Astrocyte (in vitro differentiated cells and primary cell): ENCODE measurements around the gene C5orf15. TPM values are rescaled to one million over a fixed set of nuclear protein-coding genes. Genes with fewer than 3 reads are reported as not detected.

Experiments
- DNase-seq: peaks from one replicate; pipeline ENCODE4 v3.0.0-alpha.2; 2010; ENCODE audit warnings: low read depth
- FAIRE-seq: peaks from 2 replicates; lab custom pipeline; 2011; peaks lifted over from hg19 to GRCh38; lab: Jason Lieb, UNC
- H2AFZ ChIP-seq: 2 replicates; pipeline ENCODE4 v1.6.0; 2012; ENCODE audit warnings: low read depth, low read length, inconsistent platforms
- H3K27ac ChIP-seq: 2 replicates; pipeline ENCODE4 v1.5.1; 2011; ENCODE audit warnings: low read depth, low read length, inconsistent platforms
- H3K27me3 ChIP-seq: 2 replicates; pipeline ENCODE4 v1.6.0; 2011; ENCODE audit warnings: low read length, inconsistent platforms; ENCODE audit not compliant: insufficient read depth
- H3K36me3 ChIP-seq: 2 replicates; pipeline ENCODE4 v1.5.1; 2011; ENCODE audit warnings: low read length, inconsistent platforms; ENCODE audit not compliant: insufficient read depth
- H3K4me1 ChIP-seq: 2 replicates; pipeline ENCODE4 v1.5.1; 2011; ENCODE audit warnings: low read length, inconsistent platforms; ENCODE audit not compliant: insufficient read depth
- H3K4me2 ChIP-seq: 2 replicates; pipeline ENCODE4 v1.6.0; 2012; ENCODE audit warnings: low read length, inconsistent platforms
- H3K4me3 ChIP-seq: 2 replicates; pipeline ENCODE4 v1.5.1; 2011; ENCODE audit warnings: low read depth, mild to moderate bottlenecking, low read length, inconsistent platforms; ENCODE audit not compliant: insufficient read depth
- H3K79me2 ChIP-seq: 2 replicates; pipeline ENCODE4 v1.6.0; 2012; ENCODE audit warnings: mild to moderate bottlenecking, low read length, inconsistent platforms; ENCODE audit not compliant: insufficient read depth
- H3K9ac ChIP-seq: 2 replicates; pipeline ENCODE4 v1.6.0; 2012; ENCODE audit warnings: mild to moderate bottlenecking, low read length, inconsistent platforms
- H3K9me3 ChIP-seq: 2 replicates; pipeline ENCODE4 v1.5.1; 2012; ENCODE audit warnings: low read depth, mild to moderate bottlenecking, low read length, inconsistent platforms; ENCODE audit not compliant: insufficient read depth
- H4K20me1 ChIP-seq: 2 replicates; pipeline ENCODE4 v1.6.0; 2012; ENCODE audit warnings: low read length, inconsistent platforms; ENCODE audit not compliant: insufficient read depth
- H3K27ac Mint-ChIP-seq: one replicate; pipeline ENCODE4 v1.8.0; 2021; ENCODE audit warnings: mild to moderate bottlenecking, mixed read lengths; ENCODE audit not compliant: unreplicated experiment
- H3K27me3 Mint-ChIP-seq: one replicate; pipeline ENCODE4 v1.8.0; 2021; ENCODE audit warnings: low read depth, mixed read lengths; ENCODE audit not compliant: unreplicated experiment
- H3K36me3 Mint-ChIP-seq: one replicate; pipeline ENCODE4 v1.8.0; 2021; ENCODE audit warnings: low read depth, mixed read lengths; ENCODE audit not compliant: unreplicated experiment
- H3K4me1 Mint-ChIP-seq: one replicate; pipeline ENCODE4 v1.8.0; 2021; ENCODE audit warnings: low read depth, mixed read lengths; ENCODE audit not compliant: unreplicated experiment
- H3K4me3 Mint-ChIP-seq: one replicate; pipeline ENCODE4 v1.8.0; 2021; ENCODE audit warnings: mild to moderate bottlenecking, moderate library complexity, mixed read lengths; ENCODE audit not compliant: unreplicated experiment
- H3K9me3 Mint-ChIP-seq: one replicate; pipeline ENCODE4 v1.8.0; 2021; ENCODE audit warnings: mild to moderate bottlenecking, mixed read lengths; ENCODE audit not compliant: unreplicated experiment
- EZH2 ChIP-seq: IDR thresholded peaks from 2 replicates; pipeline ENCODE4 v1.6.1; 2012; ENCODE audit warnings: mild to moderate bottlenecking, low read length, inconsistent platforms; ENCODE audit not compliant: insufficient read depth
- total RNA-seq: library from RNA; stranded (reverse); gene quantifications from 2 replicates; pipeline ENCODE4 v1.2.1, GENCODE V29; 2021
- TF ChIP-seq, protein P1 (sequence below): IDR thresholded peaks from 2 replicates; pipeline ENCODE4 v1.5.1; 2011; ENCODE audit warnings: low read depth, mild to moderate bottlenecking, inconsistent platforms, low read length, moderate library complexity; ENCODE audit not compliant: insufficient read depth

C5orf15 gene
- total RNA-seq, 1 donor from 2014 or later: 88.8 TPM

DNA sequence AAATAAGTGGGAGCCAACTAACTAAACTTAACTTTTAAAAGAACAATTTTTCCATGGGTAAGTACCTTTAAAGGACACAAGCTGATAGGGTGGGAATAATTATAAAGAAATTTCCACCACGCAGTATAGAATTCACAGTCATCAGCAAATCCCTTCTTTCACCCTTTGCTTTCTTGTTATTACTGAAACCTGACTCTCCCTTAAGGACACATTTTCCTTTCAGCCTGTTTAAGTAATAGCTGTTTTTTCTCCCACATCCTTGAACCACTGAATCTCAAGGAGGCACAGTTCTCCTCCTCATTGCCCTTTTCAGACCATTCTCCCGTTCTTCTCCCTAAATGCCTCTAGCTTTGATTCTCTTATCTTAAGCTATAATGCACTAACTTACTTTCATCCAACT, 6.3 kb downstream of the C5orf15 start:
- DNase-seq (no peak), FAIRE-seq (no peak)
- Histone ChIP-seq H3K4me1 (peaks cover 16% of the 10 kb centered on the region), H3K27ac (peak overlapping the region; percentile 65), H3K27me3 (no peaks in the 10 kb centered on the region), H3K36me3 (peaks cover 14% of the 10 kb centered on the region), H3K4me3 (no peak overlapping the region), H3K4me2 (peak overlapping the region; percentile 71), H4K20me1 (peaks cover 22% of the 10 kb centered on the region), H3K9ac (peak overlapping the region; percentile 1), H2AFZ (no peak overlapping the region), H3K9me3 (no peaks in the 10 kb centered on the region), H3K79me2 (peaks cover 81% of the 10 kb centered on the region)
- Mint-ChIP-seq H3K4me3 (peak overlapping the region; percentile 10), H3K4me1 (peaks cover 30% of the 10 kb centered on the region), H3K36me3 (no peaks in the 10 kb centered on the region), H3K27ac (peak overlapping the region; percentile 36), H3K27me3 (no peaks in the 10 kb centered on the region), H3K9me3 (no peaks in the 10 kb centered on the region)
- TF ChIP-seq, protein P1, sequence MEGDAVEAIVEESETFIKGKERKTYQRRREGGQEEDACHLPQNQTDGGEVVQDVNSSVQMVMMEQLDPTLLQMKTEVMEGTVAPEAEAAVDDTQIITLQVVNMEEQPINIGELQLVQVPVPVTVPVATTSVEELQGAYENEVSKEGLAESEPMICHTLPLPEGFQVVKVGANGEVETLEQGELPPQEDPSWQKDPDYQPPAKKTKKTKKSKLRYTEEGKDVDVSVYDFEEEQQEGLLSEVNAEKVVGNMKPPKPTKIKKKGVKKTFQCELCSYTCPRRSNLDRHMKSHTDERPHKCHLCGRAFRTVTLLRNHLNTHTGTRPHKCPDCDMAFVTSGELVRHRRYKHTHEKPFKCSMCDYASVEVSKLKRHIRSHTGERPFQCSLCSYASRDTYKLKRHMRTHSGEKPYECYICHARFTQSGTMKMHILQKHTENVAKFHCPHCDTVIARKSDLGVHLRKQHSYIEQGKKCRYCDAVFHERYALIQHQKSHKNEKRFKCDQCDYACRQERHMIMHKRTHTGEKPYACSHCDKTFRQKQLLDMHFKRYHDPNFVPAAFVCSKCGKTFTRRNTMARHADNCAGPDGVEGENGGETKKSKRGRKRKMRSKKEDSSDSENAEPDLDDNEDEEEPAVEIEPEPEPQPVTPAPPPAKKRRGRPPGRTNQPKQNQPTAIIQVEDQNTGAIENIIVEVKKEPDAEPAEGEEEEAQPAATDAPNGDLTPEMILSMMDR: no peak
- no peak for TF ChIP-seq EZH2

DNA sequence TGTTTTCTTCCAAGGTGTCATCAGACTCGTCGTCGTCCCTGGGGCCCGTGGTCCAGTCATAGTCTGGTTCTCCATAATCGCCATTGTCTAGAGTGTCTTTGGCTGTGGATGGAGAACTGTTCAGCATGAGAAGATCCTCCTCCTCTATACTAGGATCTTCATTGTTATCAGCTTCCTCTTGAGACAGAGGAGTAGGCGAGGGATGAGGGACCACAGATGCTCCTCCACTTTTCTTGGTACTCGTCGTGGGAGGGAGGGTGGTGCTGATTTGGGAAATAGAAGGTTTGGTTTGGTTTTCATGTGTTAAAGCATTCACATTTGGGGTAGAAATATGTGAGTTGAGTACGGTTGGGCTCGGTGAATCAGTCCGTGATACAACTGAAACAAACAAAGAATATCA, 8.8 kb downstream of the C5orf15 start:
- no peak for DNase-seq
- no peaks in the 10 kb centered on the region for H3K27me3 ChIP-seq
- H2AFZ ChIP-seq: no peak overlapping the region
- TF ChIP-seq EZH2: no peak
- TF ChIP-seq, protein P1: no peak
- peaks cover 22% of the 10 kb centered on the region for H4K20me1 ChIP-seq
- no peak overlapping the region for H3K4me2 ChIP-seq
- H3K27ac ChIP-seq: no peak overlapping the region
- Mint-ChIP-seq H3K27ac (no peak overlapping the region), H3K27me3 (no peaks in the 10 kb centered on the region), H3K4me3 (no peak overlapping the region), H3K9me3 (no peaks in the 10 kb centered on the region), H3K36me3 (peaks cover 1% of the 10 kb centered on the region), H3K4me1 (peaks cover 15% of the 10 kb centered on the region)
- H3K9me3 ChIP-seq: no peaks in the 10 kb centered on the region
- H3K4me3 ChIP-seq: no peak overlapping the region
- H3K4me1 ChIP-seq: peaks cover 12% of the 10 kb centered on the region
- peaks cover 60% of the 10 kb centered on the region for H3K79me2 ChIP-seq
- no peak for FAIRE-seq
- peaks cover 17% of the 10 kb centered on the region for H3K36me3 ChIP-seq
- no peak overlapping the region for H3K9ac ChIP-seq

DNA sequence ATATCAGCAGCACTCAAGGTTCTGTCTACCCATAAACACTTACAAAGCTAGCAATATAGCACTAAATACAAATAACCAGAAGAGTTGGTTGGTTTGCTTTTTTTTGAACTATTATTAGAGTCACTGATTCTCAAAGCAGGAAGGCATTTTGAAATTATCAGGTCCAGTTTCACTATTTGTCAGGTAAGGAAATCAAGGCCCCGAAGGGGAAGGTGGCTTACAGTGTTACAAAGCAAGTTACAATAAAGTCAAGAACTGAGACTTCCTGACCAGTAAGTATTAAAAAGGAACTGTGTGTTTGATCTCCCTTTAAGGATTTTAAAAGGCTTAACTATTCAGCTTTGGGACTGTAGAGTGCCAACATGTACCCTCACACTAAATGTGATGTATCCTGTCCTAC, 10.8 kb downstream of the C5orf15 start:
- Histone ChIP-seq H4K20me1 (peaks cover 18% of the 10 kb centered on the region), H3K9ac (no peak overlapping the region), H2AFZ (no peak overlapping the region), H3K9me3 (no peaks in the 10 kb centered on the region), H3K4me2 (no peak overlapping the region), H3K79me2 (peaks cover 49% of the 10 kb centered on the region), H3K27me3 (no peaks in the 10 kb centered on the region), H3K36me3 (peaks cover 19% of the 10 kb centered on the region), H3K4me3 (no peak overlapping the region), H3K4me1 (peaks cover 18% of the 10 kb centered on the region), H3K27ac (no peak overlapping the region)
- Mint-ChIP-seq H3K9me3 (no peaks in the 10 kb centered on the region), H3K4me3 (no peak overlapping the region), H3K4me1 (peaks cover 16% of the 10 kb centered on the region), H3K27me3 (no peaks in the 10 kb centered on the region), H3K36me3 (peaks cover 7% of the 10 kb centered on the region), H3K27ac (no peak overlapping the region)
- TF ChIP-seq EZH2: no peak
- TF ChIP-seq, protein P1: no peak
- no peak for DNase-seq
- FAIRE-seq: no peak
